HG02970 (cell line): ENCODE measurements around the gene ARMC2.
A peak's percentile ranks its signal among the peaks of the same experiment; 100 is the strongest.
"Not testable (repeated sequence)": the region's sequence is repeated elsewhere in the genome, so short reads cannot be mapped to it uniquely, and the experiment has no call there.

Source experiments
- ATAC-seq: cut with Tn5 transposase; IDR thresholded peaks from one replicate; pipeline ENCODE4 v1.9.1; 2021; ENCODE audit warnings: mild to moderate bottlenecking, moderate library complexity, moderate number of reproducible peaks; ENCODE audit not compliant: unreplicated experiment, low FRiP score

Gene ARMC2

GRCh38 chr6:108825326-108825725, 22.9 kb upstream of the ARMC2 start:
- no peak for ATAC-seq

GRCh38 chr6:108831104-108831503, 17.1 kb upstream of the ARMC2 start:
- ATAC-seq, result no peak

GRCh38 chr6:108832738-108833137, 15.5 kb upstream of the ARMC2 start:
- no peak for ATAC-seq

GRCh38 chr6:108835218-108835850, 12.9 kb upstream of the ARMC2 start:
- peak; percentile 60 for ATAC-seq

GRCh38 chr6:108836061-108836460, 12.2 kb upstream of the ARMC2 start:
- ATAC-seq, result no peak

- ATAC-seq, result no peak
These were observed 10.8 kb upstream of the ARMC2 start for GRCh38 chr6:108837236-108837971.

GRCh38 chr6:108838101-108838717, 10.0 kb upstream of the ARMC2 start:
- no peak for ATAC-seq

- ATAC-seq, result no peak
These were observed 9.1 kb upstream of the ARMC2 start for GRCh38 chr6:108839083-108839642.

- ATAC-seq, result no peak
These were observed 7.3 kb upstream of the ARMC2 start for GRCh38 chr6:108840919-108841318.

- no peak for ATAC-seq
These were observed 6.8 kb upstream of the ARMC2 start for GRCh38 chr6:108841377-108841855.

- ATAC-seq, result no peak
These were observed 4.1 kb upstream of the ARMC2 start for GRCh38 chr6:108844135-108844534.

GRCh38 chr6:108845145-108845544, 3.1 kb upstream of the ARMC2 start:
- ATAC-seq, result no peak

GRCh38 chr6:108846101-108846500, 2.1 kb upstream of the ARMC2 start:
- ATAC-seq, result no peak

- no peak for ATAC-seq
These were observed 1.6 kb upstream of the ARMC2 start for GRCh38 chr6:108846628-108847027.

GRCh38 chr6:108847738-108848115, 495 bp upstream of the ARMC2 start:
- no peak for ATAC-seq

- no peak for ATAC-seq
These were observed 2.6 kb downstream of the ARMC2 start for GRCh38 chr6:108850669-108851465.

GRCh38 chr6:108851756-108852155, 3.5 kb downstream of the ARMC2 start:
- ATAC-seq, result no peak

- ATAC-seq, result no peak
These were observed 4.9 kb downstream of the ARMC2 start for GRCh38 chr6:108853077-108853476.

GRCh38 chr6:108862479-108863191, 14.4 kb downstream of the ARMC2 start:
- ATAC-seq, result no peak

- not testable (repeated sequence) for ATAC-seq
These were observed 17.6 kb downstream of the ARMC2 start for GRCh38 chr6:108865751-108866286.
